Measurements from ENCODE around the gene LRRC32.

DNA sequence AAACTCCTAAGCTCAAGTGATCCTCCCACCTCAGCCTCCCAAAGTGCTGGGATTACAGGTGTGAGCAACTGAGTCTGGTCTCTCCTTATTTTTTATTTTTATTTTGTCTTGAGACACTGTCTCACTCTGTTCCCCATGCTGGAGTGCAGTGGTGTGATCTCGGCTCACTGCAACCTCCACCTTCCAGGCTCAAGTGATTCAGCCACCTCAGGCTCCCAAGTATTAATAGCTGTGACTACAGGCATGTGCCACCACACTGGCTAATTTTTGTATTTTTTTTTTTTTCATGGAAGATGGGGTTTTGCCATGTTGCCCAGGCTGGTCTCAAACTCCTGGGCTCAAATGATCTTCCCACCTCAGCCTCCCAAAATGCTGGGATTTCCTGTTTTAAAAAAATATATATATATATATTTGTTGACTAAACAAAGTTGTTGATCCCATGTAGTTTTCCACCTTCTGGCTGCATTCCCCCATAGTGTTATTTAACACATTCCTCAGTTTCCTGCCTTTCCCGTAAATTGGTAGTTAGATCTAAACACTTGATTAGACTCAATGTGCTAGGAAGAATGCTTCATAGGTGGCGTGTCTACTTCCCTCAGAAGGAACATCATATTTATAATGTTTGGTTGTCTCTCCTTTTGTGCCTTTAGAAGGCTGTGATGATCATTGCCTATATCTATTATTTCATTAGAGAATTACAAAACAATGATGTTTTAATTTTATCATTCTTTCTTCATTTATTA, 38.8 kb downstream of the LRRC32 start:
- TF ChIP-seq POLR2A (IDR thresholded peaks at IDR 0.05; ENCODE audit: low read length), result no peak
- no peak for TF ChIP-seq GATA1 (IDR thresholded peaks at IDR 0.05; ENCODE audit: low read depth, low read length)

All from erythroblast (primary cell).